ENCODE measurements around the gene ZFP36. TPM values are rescaled to one million over a fixed set of nuclear protein-coding genes. Genes with fewer than 3 reads are reported as not detected.

ZFP36 gene
- total RNA-seq, 1 donor from 2014 or later = 111 TPM

DNA sequence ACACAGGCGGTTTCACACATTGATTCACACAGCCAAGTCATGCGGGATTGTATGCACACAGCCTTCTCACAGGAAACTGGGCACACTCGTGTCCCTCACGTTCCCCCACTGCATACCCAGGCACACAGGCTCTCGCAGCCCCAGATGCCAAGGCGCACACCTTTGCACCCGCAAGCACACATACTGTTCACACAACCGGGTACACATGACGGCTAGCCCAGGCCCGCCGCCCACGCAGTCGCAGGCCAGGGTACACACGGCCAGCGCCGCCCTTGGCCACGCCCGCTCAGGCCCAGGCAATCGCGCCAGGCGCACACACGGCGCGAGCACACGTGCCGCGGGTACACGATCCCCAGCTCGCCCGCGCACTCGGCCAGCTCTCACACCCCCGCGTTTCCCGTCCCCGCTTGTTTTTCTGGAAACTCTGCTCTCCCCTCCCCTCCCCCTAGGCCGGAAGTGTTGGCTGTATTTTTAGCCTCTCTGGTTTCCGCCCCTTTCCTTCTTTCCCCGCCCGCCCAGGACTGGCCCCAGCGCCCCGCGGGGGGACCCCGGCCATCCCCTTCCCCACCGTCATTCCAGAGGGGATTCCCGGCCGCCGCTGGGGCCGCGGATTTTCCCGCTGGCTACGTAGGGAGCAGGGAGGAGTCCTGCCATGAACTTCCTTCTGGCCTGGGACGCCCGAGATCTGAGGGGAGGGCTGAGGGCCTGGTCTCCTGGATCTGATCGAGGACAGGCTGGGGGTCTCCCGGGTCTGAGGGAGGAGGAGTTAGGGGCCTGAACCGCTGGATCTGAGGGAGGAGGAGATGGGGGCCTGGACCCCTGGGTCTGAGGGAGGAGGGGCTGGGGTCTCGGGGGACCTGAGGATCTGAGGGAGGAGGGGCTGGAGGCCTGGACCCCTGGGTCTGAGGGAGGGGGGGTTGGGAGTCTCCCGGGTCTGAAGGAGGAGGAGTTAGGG, 4.0 kb upstream of the ZFP36 start:
- no peaks in the 10 kb centered on the region for H3K27me3 Mint-ChIP-seq (ENCODE audit: low read depth)
- peak; percentile 70 to 85 for DNase-seq (ENCODE audit: low spot score in 2 of 2, unreplicated experiment in 2 of 2)

DNA sequence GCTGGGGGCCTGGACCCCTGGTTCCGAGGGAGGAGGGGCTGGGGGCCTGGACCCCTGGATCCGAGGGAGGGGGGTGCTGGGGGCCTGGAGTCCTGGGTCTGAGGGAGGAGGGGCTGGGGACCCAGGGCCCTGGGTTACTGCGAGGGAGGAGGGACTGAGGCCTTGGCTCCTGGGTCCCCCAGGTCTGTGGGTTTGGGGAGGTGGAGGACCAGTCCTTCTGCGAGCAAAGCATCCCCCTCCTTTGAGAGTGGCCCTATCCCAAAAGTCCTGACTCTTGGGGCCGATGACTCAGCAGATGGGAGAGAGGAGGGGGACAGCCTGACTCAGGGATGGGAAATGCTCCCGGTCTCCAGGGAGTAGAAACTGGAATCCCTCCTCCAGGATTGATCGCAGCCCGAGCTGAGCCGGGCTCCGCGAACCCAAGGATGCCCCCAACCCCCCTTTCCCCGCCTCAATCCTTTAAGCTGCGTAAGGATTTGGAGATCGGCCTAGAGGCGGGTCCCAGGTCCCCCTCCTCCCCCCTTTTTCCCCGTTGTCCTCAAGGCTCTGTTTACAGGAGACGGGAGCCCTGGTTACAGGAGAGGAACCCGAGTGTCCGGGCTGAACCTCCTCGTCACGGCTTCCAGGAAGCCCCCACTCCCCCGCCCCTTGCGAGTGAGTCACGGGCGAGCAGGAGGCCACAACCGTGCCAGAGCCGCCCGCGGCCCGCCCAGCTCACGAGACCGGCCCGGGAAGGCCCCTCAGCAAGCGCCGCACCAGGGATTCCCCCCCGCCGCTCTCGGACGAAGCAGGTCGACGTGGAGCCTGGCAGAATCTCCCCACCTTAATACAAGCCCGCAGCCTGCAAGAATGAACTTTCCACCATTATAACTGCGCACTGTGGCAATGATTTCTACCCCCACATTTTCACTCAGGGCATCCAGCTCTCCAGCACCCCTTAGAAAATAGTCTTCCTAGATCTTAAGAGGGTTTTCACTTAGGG, 3.0 kb upstream of the ZFP36 start:
- no peaks in the 10 kb centered on the region for H3K9me3 Mint-ChIP-seq

More for the DNA sequence above, 4.0 kb upstream of the ZFP36 start:
- no peaks in the 10 kb centered on the region for H3K9me3 Mint-ChIP-seq
- TF ChIP-seq, protein P1, sequence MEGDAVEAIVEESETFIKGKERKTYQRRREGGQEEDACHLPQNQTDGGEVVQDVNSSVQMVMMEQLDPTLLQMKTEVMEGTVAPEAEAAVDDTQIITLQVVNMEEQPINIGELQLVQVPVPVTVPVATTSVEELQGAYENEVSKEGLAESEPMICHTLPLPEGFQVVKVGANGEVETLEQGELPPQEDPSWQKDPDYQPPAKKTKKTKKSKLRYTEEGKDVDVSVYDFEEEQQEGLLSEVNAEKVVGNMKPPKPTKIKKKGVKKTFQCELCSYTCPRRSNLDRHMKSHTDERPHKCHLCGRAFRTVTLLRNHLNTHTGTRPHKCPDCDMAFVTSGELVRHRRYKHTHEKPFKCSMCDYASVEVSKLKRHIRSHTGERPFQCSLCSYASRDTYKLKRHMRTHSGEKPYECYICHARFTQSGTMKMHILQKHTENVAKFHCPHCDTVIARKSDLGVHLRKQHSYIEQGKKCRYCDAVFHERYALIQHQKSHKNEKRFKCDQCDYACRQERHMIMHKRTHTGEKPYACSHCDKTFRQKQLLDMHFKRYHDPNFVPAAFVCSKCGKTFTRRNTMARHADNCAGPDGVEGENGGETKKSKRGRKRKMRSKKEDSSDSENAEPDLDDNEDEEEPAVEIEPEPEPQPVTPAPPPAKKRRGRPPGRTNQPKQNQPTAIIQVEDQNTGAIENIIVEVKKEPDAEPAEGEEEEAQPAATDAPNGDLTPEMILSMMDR (IDR thresholded peaks at IDR 0.05; ENCODE audit: unreplicated experiment) = no peak
- H3K36me3 Mint-ChIP-seq = peaks cover 9% of the 10 kb centered on the region
- H3K27ac Mint-ChIP-seq = peak overlapping the region; percentile 100
- H3K4me1 Mint-ChIP-seq = peaks cover 21% of the 10 kb centered on the region
- H3K4me3 Mint-ChIP-seq = peak overlapping the region; percentile 80

DNA sequence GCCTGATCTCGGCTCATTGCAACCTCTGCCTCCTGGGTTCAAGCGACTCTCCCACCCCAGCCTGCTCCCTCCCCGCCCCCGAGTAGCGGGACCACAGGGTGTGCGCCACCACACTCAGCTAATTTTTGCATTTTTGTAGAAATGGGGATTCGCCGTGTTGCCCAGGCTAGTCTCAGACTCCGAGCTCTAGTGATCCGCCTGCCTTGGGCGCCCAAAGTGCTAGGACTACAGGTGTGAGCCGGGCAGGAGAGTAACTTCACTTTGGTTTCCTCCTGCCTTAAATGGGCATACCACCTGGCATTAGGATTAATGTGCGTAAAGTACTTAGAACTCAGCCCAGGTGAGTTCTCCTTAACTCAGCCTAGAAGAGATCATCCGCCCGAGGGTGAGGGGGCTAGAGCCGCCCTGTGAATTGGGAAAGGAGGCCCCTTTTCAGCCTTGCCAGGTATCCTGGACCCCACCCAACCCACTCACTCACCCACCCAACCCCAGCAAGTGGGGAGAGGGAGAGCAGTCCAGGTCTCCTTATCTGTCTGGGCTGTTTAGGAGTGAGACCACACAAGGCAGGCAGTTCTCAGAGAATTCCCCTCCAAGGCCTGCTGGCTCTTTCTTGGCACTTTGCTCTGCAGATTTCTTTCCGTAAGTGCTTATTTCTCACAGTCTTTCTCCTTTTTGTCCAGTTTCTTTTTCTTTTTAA, 1.2 kb upstream of the ZFP36 start:
- H3K27me3 Mint-ChIP-seq (ENCODE audit: low read depth) = no peaks in the 10 kb centered on the region
- no peak for DNase-seq (ENCODE audit: low spot score in 2 of 2, unreplicated experiment in 2 of 2)
- TF ChIP-seq, protein P1 (IDR thresholded peaks at IDR 0.05; ENCODE audit: unreplicated experiment) = no peak
- H3K4me3 Mint-ChIP-seq = peak overlapping the region; percentile 20
- peaks cover 4% of the 10 kb centered on the region for H3K36me3 Mint-ChIP-seq
- H3K9me3 Mint-ChIP-seq = no peaks in the 10 kb centered on the region
- peak overlapping the region; percentile 96 for H3K27ac Mint-ChIP-seq
- H3K4me1 Mint-ChIP-seq = peaks cover 38% of the 10 kb centered on the region

More for the DNA sequence above, 3.0 kb upstream of the ZFP36 start:
- DNase-seq (ENCODE audit: low spot score in 2 of 2, unreplicated experiment in 2 of 2) = peak; percentile 86 to 87
- H3K4me1 Mint-ChIP-seq = peaks cover 30% of the 10 kb centered on the region
- H3K36me3 Mint-ChIP-seq = peaks cover 7% of the 10 kb centered on the region
- no peaks in the 10 kb centered on the region for H3K27me3 Mint-ChIP-seq (ENCODE audit: low read depth)
- H3K4me3 Mint-ChIP-seq = peak overlapping the region; percentile 80
- peak overlapping the region; percentile 100 for H3K27ac Mint-ChIP-seq
- TF ChIP-seq, protein P1 (IDR thresholded peaks at IDR 0.05; ENCODE audit: unreplicated experiment) = no peak

DNA sequence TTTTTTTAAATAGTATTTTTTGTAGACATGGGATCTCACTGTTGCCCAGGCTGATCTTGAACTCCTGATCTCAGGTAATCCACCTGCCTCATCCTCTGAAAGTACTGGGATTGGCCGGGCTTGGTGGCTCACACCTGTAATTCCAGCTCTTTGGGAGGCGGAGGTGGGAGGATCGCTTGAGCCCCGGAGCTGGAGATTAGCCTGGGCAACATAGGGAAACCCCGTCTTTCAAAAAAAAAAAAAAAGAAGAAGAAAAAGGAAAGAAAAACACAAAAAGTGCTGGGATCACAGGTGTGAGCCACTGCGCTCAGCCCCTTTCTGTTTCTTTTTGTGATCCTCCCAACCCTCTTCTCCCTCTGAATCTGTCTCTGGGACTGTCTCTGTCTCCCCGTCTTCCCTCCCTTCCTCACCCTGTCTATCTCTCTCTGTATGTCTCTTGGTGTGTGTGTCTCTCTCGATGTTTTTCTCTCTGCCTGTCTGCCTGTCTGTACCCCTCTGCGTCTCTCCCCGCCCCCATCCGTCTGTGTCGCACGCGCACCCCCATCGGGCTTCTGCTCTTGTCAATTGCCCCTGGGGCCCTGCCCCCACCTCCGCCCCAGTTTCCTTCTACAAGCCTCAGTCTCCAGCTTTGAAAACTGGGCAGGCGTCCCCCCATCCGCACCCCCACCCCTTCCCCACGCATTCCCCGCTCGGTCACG, 540 bp upstream of the ZFP36 start:
- DNase-seq (ENCODE audit: low spot score in 2 of 2, unreplicated experiment in 2 of 2) = no peak
- peak overlapping the region; percentile 74 for H3K4me3 Mint-ChIP-seq
- H3K4me1 Mint-ChIP-seq = peaks cover 45% of the 10 kb centered on the region
- H3K27me3 Mint-ChIP-seq (ENCODE audit: low read depth) = no peaks in the 10 kb centered on the region
- TF ChIP-seq, protein P1 (IDR thresholded peaks at IDR 0.05; ENCODE audit: unreplicated experiment) = no peak
- peak overlapping the region; percentile 96 for H3K27ac Mint-ChIP-seq
- H3K36me3 Mint-ChIP-seq = peaks cover 4% of the 10 kb centered on the region
- no peaks in the 10 kb centered on the region for H3K9me3 Mint-ChIP-seq

DNA sequence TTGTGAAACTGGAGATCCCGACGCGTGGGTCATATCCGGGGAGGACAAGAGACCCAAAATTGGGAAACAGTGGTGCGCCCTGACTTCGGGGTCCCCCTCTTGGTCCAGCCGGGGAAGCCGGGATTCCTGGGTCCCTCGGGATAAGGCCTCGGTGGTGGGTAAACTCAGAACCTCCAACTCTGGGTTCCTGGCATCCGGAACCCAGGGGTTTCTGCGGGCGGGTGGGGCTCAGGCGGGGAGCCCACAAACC, 688 bp downstream of the ZFP36 start:
- H3K27ac Mint-ChIP-seq = peak overlapping the region; percentile 99
- no peak for DNase-seq (ENCODE audit: low spot score in 2 of 2, unreplicated experiment in 2 of 2)
- TF ChIP-seq, protein P1 (IDR thresholded peaks at IDR 0.05; ENCODE audit: unreplicated experiment) = no peak

More for the DNA sequence above, 688 bp downstream of the ZFP36 start:
- Mint-ChIP-seq H3K36me3 (peaks cover 4% of the 10 kb centered on the region), H3K4me1 (peaks cover 44% of the 10 kb centered on the region), H3K4me3 (peak overlapping the region; percentile 91), H3K9me3 (no peaks in the 10 kb centered on the region), H3K27me3 (ENCODE audit: low read depth) (peaks cover 1% of the 10 kb centered on the region)
